Osteoblast (primary cell): ENCODE data around the gene MAGEA9B. TPM values are rescaled to one million over a fixed set of nuclear protein-coding genes. Genes with fewer than 3 reads are reported as not detected.

Experiments used
- total RNA-seq: library from RNA; depleted of rRNA; stranded (reverse); fragments of >200 nt; gene quantifications from 2 replicates; pipeline ENCODE4 v1.2.3, GENCODE V29; 2012

MAGEA9B gene
- total RNA-seq, 1 donor, result not detected

Other genes with a start within 250 kb of the MAGEA9B start
- gene IDS, start 82.2 kb downstream of the MAGEA9B start, total RNA-seq, result 48.9 and 50.4 TPM in 2 replicates
- gene EOLA1, start 46.4 kb downstream of the MAGEA9B start, total RNA-seq, result 12.1 and 13.0 TPM in 2 replicates
- not detected in 2 replicates for gene HSFX3, start 37.5 kb downstream of the MAGEA9B start, total RNA-seq
- 0.36 TPM in 1 of 2 replicates, not detected in the other for gene HSFX2, start 7.9 kb upstream of the MAGEA9B start, total RNA-seq
- gene TMEM185A, start 44.3 kb upstream of the MAGEA9B start, total RNA-seq, result 16.6 and 18.0 TPM in 2 replicates
- gene MAGEA11, start 124.6 kb upstream of the MAGEA9B start, total RNA-seq, result not detected in 2 replicates
- gene HSFX1, start 186.6 kb upstream of the MAGEA9B start, total RNA-seq, result 0.36 and 0.59 TPM in 2 replicates
- not detected in 2 replicates for gene MAGEA9, start 194.5 kb upstream of the MAGEA9B start, total RNA-seq